BJ (cell line): ENCODE results near the gene AKIRIN2. TPM values are rescaled to one million over a fixed set of nuclear protein-coding genes. Genes with fewer than 3 reads are reported as not detected.

Experiments used
- CTCF ChIA-PET: fragments of 350-600 bp; formaldehyde crosslinking; extraction: SDS; loops from one replicate; lab custom pipeline; 2021; ENCODE audit warnings: antibody characterized with exemption, inconsistent platforms; lab: Yijun Ruan, JAX
- POLR2A ChIA-PET: fragments of 300-600 bp; sonication (Branson Sonifier 250); formaldehyde crosslinking; extraction: SDS; loops from one replicate; lab custom pipeline; 2021; ENCODE audit warnings: antibody characterized with exemption; lab: Charles Lee
- DNase-seq: peaks from one replicate; pipeline ENCODE4 v3.0.0-alpha.2; 2011; ENCODE audit warnings: low read depth
- H3K27me3 ChIP-seq: 2 replicates; pipeline ENCODE4 v1.6.0; 2011; ENCODE audit warnings: low read length; ENCODE audit not compliant: control insufficient read depth, insufficient read depth
- H3K36me3 ChIP-seq: 2 replicates; pipeline ENCODE4 v1.5.1; 2011; ENCODE audit warnings: low read length; ENCODE audit not compliant: control insufficient read depth, insufficient read depth
- H3K4me3 ChIP-seq: 2 replicates; pipeline ENCODE4 v1.5.1; 2011; ENCODE audit warnings: low read depth, mild to moderate bottlenecking, control low read depth, low read length
- CTCF ChIP-seq: IDR thresholded peaks from 2 replicates; pipeline ENCODE4 v1.5.1; 2011; ENCODE audit warnings: low read depth, mild to moderate bottlenecking, control low read depth, inconsistent platforms, low read length, moderate library complexity; ENCODE audit not compliant: insufficient read depth
- polyA plus RNA-seq: library from polyadenylated mRNA; depleted of rRNA; stranded (reverse); fragments of >200 nt; gene quantifications from 2 replicates; pipeline ENCODE4 v1.2.3, GENCODE V29; 2011

Gene AKIRIN2
- polyA plus RNA-seq, 1 experiment, result 8.1 TPM

GRCh38 chr6:87742106-87742505 lies 40.1 kb upstream of the AKIRIN2 start:
- no peaks in the 10 kb centered on the region for H3K36me3 ChIP-seq
- DNase-seq, result no peak
- ChIA-PET CTCF (interaction anchor here (1.0 kb wide), 1 partner anchor 12 kb away, joined by 4 read pairs; no protein-coding TSS in a partner anchor), POLR2A (no interaction called here)
- no peak for TF ChIP-seq CTCF
- no peaks in the 10 kb centered on the region; the same call in 1 of the 2 replicates for H3K27me3 ChIP-seq
- no peak overlapping the region for H3K4me3 ChIP-seq

GRCh38 chr6:87741001-87741650 lies 39.1 kb upstream of the AKIRIN2 start:
- Histone ChIP-seq H3K27me3 (no peaks in the 10 kb centered on the region), H3K4me3 (no peak overlapping the region), H3K36me3 (no peaks in the 10 kb centered on the region)
- ChIA-PET CTCF (interaction anchor here (1.0 kb wide), 1 partner anchor 11 kb away, joined by 4 read pairs; no protein-coding TSS in a partner anchor), POLR2A (no interaction called here)
- no peak for TF ChIP-seq CTCF
- no peak for DNase-seq

- TF ChIP-seq CTCF, result no peak
- no peak for DNase-seq
- CTCF ChIA-PET, result interaction anchor here (0.6 kb wide), 1 partner anchor 12 kb away, joined by 3 read pairs; no protein-coding TSS in a partner anchor
- Histone ChIP-seq H3K27me3 (no peaks in the 10 kb centered on the region), H3K4me3 (no peak overlapping the region), H3K36me3 (no peaks in the 10 kb centered on the region)
- POLR2A ChIA-PET, result no interaction called here
Measured at GRCh38 chr6:87738744-87739143, 36.7 kb upstream of the AKIRIN2 start.

GRCh38 chr6:87738000-87738399 lies 36.0 kb upstream of the AKIRIN2 start:
- DNase-seq, result no peak
- Histone ChIP-seq H3K4me3 (no peak overlapping the region), H3K36me3 (no peaks in the 10 kb centered on the region), H3K27me3 (no peaks in the 10 kb centered on the region)
- CTCF ChIA-PET, result interaction anchor here (0.6 kb wide), 1 partner anchor 12 kb away, joined by 3 read pairs; no protein-coding TSS in a partner anchor
- TF ChIP-seq CTCF, result no peak
- POLR2A ChIA-PET, result no interaction called here

DNA sequence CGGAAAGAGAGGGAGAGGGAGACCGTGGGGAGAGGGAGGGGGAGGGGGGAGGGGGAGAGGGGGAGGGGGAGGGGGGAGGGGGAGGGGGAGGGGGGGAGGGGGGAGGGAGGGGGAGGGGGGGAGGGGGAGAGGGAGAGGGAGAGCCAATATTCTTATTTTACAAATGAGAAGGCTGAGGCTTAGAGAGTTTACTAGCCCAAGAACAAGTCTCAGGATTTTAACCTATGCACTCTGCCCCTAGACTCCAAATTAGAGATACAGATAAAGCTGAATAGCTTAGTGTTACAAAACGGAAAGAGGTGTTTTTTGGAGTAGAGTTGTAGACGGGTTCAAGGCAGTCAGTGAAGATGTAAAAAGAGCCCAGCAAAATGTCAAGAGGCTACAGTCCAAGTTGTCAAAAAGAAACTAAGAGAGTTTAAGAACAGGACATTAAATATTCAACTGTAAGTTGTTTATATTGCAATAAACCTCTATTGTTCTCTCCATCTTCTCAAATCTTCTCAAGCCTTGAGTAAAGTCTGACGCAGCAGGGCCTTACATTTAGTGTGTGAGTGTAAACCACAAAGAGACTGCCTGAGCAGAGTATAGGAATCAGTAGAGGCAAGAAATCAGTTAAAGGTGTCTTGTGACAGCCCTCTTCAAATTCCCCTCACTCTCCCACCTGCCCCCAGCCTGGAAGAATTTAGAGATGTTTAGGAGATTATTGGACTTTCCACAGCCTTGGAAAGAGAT lies 34.9 kb upstream of the AKIRIN2 start:
- no peak for TF ChIP-seq CTCF
- ChIA-PET CTCF (no interaction called here), POLR2A (no interaction called here)
- Histone ChIP-seq H3K27me3 (no peaks in the 10 kb centered on the region), H3K36me3 (no peaks in the 10 kb centered on the region), H3K4me3 (no peak overlapping the region)
- no peak for DNase-seq
